IMR-90 (cell line): ENCODE measurements around the gene PROCA1. TPM values are rescaled to one million over a fixed set of nuclear protein-coding genes. Genes with fewer than 3 reads are reported as not detected.
A peak's percentile ranks its signal among the peaks of the same experiment; 100 is the strongest.

Source experiments
- ATAC-seq: fragments of 200-7000 bp; cut with Tn5 transposase; 2 replicates; pipeline ENCODE4 v1.9.1; 2020; ENCODE audit warnings: low read depth, mild to moderate bottlenecking, moderate library complexity
- BruUV-seq: library from RNA; stranded (reverse); fragments of 400-500 nt; replicated peaks from 2 replicates; lab custom pipeline; 2021; lab: Mats Ljungman, UMichigan
- CTCF ChIA-PET: fragments of 300-600 bp; formaldehyde crosslinking; extraction: SDS; loops from one replicate; lab custom pipeline; 2021; ENCODE audit warnings: antibody characterized with exemption; lab: Yijun Ruan, JAX
- POLR2A ChIA-PET: fragments of 300-600 bp; sonication (Branson Sonifier 250); formaldehyde crosslinking; loops from one replicate; lab custom pipeline; 2022; ENCODE audit warnings: antibody characterized with exemption; ENCODE audit not compliant: unreplicated experiment; lab: Charles Lee
- DNase-seq: peaks from one replicate; pipeline ENCODE4 v3.0.0; 2013
- H2AFZ ChIP-seq: replicated peaks from 2 replicates; pipeline ENCODE3; 2013; ENCODE audit warnings: low read length, mild to moderate bottlenecking; ENCODE audit not compliant: poor library complexity
- H2AK5ac ChIP-seq: 2 replicates; pipeline ENCODE4 v1.6.1; 2013; ENCODE audit warnings: low read depth, low read length, inconsistent platforms
- H2AK9ac ChIP-seq: replicated peaks from 2 replicates; pipeline ENCODE3; 2013; ENCODE audit warnings: mild to moderate bottlenecking, low read depth, low read length, moderate library complexity; ENCODE audit not compliant: poor library complexity
- H2BK120ac ChIP-seq: 2 replicates; pipeline ENCODE4 v1.6.1; 2013; ENCODE audit warnings: low read depth, low read length, inconsistent platforms
- H2BK15ac ChIP-seq: 3 replicates; pipeline ENCODE4 v1.6.1; 2013; ENCODE audit warnings: low read depth, low read length, inconsistent platforms
- H2BK20ac ChIP-seq: 2 replicates; pipeline ENCODE4 v1.6.1; 2013; ENCODE audit warnings: low read depth, mild to moderate bottlenecking, inconsistent platforms, low read length, moderate library complexity
- H2BK5ac ChIP-seq: 2 replicates; pipeline ENCODE4 v1.6.1; 2013; ENCODE audit warnings: mild to moderate bottlenecking, low read depth, low read length, inconsistent platforms; ENCODE audit not compliant: poor library complexity, severe bottlenecking
- H3K14ac ChIP-seq: replicated peaks from 2 replicates; pipeline ENCODE4 v1.6.1; 2013; ENCODE audit warnings: low read depth, low read length, inconsistent platforms
- H3K18ac ChIP-seq: 2 replicates; pipeline ENCODE4 v1.6.1; 2013; ENCODE audit warnings: low read depth, low read length, control low read depth
- H3K23ac ChIP-seq: 2 replicates; pipeline ENCODE4 v1.6.1; 2013; ENCODE audit warnings: low read depth, low read length, inconsistent platforms
- H3K27ac ChIP-seq: 2 replicates; pipeline ENCODE4 v1.5.1; 2013; ENCODE audit warnings: mild to moderate bottlenecking, control low read depth, low read length; ENCODE audit not compliant: insufficient read depth
- H3K27me3 ChIP-seq: 2 replicates; pipeline ENCODE4 v1.6.1; 2013; ENCODE audit warnings: low read length; ENCODE audit not compliant: control insufficient read depth, insufficient read depth
- H3K36me3 ChIP-seq: 2 replicates; pipeline ENCODE4 v1.6.1; 2013; ENCODE audit warnings: low read length, mixed read lengths; ENCODE audit not compliant: control insufficient read depth, insufficient read depth
- H3K4ac ChIP-seq: 2 replicates; pipeline ENCODE4 v1.6.1; 2013; ENCODE audit warnings: low read depth, low read length, inconsistent platforms
- H3K4me1 ChIP-seq: 2 replicates; pipeline ENCODE4 v1.6.1; 2013; ENCODE audit warnings: low read length, mixed read lengths; ENCODE audit not compliant: control insufficient read depth, insufficient read depth
- H3K4me2 ChIP-seq: 2 replicates; pipeline ENCODE4 v1.6.1; 2013; ENCODE audit warnings: low read depth, mild to moderate bottlenecking, control low read depth, low read length, moderate library complexity
- H3K4me3 ChIP-seq: 2 replicates; pipeline ENCODE4 v1.5.1; 2013; ENCODE audit warnings: low read depth, mild to moderate bottlenecking, control low read depth, low read length, moderate library complexity; ENCODE audit not compliant: insufficient read depth
- H3K56ac ChIP-seq: 2 replicates; pipeline ENCODE4 v1.6.1; 2013; ENCODE audit warnings: low read length, inconsistent platforms; ENCODE audit not compliant: insufficient read depth; ENCODE audit errors: extremely low read depth
- H3K79me1 ChIP-seq, 2 experiments: 2 replicates each; pipeline ENCODE4 v1.6.1; 2013; ENCODE audit warnings: low read length in 2 of 2, inconsistent platforms in 1 of 2, low read depth in 1 of 2
- H3K9ac ChIP-seq: 2 replicates; pipeline ENCODE4 v1.6.1; 2013; ENCODE audit warnings: low read depth, low read length, control low read depth
- H3K9me1 ChIP-seq: 2 replicates; pipeline ENCODE4 v1.6.1; 2013; ENCODE audit warnings: low read length, inconsistent platforms; ENCODE audit not compliant: insufficient read depth
- H3K9me3 ChIP-seq: 2 replicates; pipeline ENCODE4 v1.6.1; 2013; ENCODE audit warnings: low read length; ENCODE audit not compliant: control insufficient read depth, insufficient read depth
- H4K20me1 ChIP-seq: 2 replicates; pipeline ENCODE4 v1.6.1; 2013; ENCODE audit warnings: low read length, inconsistent platforms; ENCODE audit not compliant: insufficient read depth
- H4K5ac ChIP-seq: 2 replicates; pipeline ENCODE4 v1.6.1; 2013; ENCODE audit warnings: mild to moderate bottlenecking, low read depth, low read length, control low read depth
- H4K8ac ChIP-seq, 2 experiments: 2 replicates each; pipeline ENCODE4 v1.6.1; 2013; ENCODE audit warnings: low read depth in 2 of 2, low read length in 2 of 2, control low read depth in 1 of 2, inconsistent platforms in 1 of 2
- H4K91ac ChIP-seq: 2 replicates; pipeline ENCODE4 v1.6.1; 2013; ENCODE audit warnings: low read depth, low read length, inconsistent platforms; ENCODE audit not compliant: insufficient read depth
- BHLHE40 ChIP-seq: fragments of 150-350 bp; IDR thresholded peaks from 2 replicates; pipeline ENCODE4 v1.6.1; 2016; ENCODE audit warnings: mild to moderate bottlenecking, low read depth, low read length
- CEBPB ChIP-seq: IDR thresholded peaks from 2 replicates; pipeline ENCODE4 v1.6.1; 2012; ENCODE audit warnings: low read depth, low read length, improper control_type of control experiment
- MAZ ChIP-seq: IDR thresholded peaks from 2 replicates; pipeline ENCODE4 v1.6.1; 2012; ENCODE audit warnings: low read depth, mild to moderate bottlenecking, low read length, improper control_type of control experiment, moderate library complexity, borderline replicate concordance
- POLR2A ChIP-seq: IDR thresholded peaks from 2 replicates; pipeline ENCODE4 v1.6.1; 2012; ENCODE audit warnings: mild to moderate bottlenecking, low read depth, low read length
- RFX5 ChIP-seq: IDR thresholded peaks from 2 replicates; pipeline ENCODE4 v1.8.0; 2012; ENCODE audit warnings: low read depth, mild to moderate bottlenecking, low read length, moderate library complexity
- SMC3 ChIP-seq: fragments of 150-350 bp; IDR thresholded peaks from 2 replicates; pipeline ENCODE4 v1.6.1; 2016; ENCODE audit warnings: low read depth, mild to moderate bottlenecking, antibody characterized with exemption, low read length, moderate library complexity
- WGBS, 2 experiments: methylation state at CpG; one replicate each; pipeline versions ENCODE4 v1.1.5 to v1.1.7; 2013; ENCODE audit warnings: missing lambda C conversion rate in 2 of 2; ENCODE audit not compliant: insufficient read length in 1 of 2; ENCODE audit errors: extremely low coverage in 2 of 2; 5-methylcytosine and 5-hydroxymethylcytosine counted together
- dilution Hi-C: fragments of 300-500 bp; cut with HindIII; formaldehyde crosslinking; loops from one replicate; pipeline ENCODE4 v1.14.3; 2018; ENCODE audit warnings: low sequenced_read_pairs; ENCODE audit not compliant: unreplicated experiment
- in situ Hi-C: fragments of 300-500 bp; cut with MboI; formaldehyde crosslinking; loops from 3 replicates; pipeline ENCODE4 v1.14.3; 2019; ENCODE audit warnings: low sequenced_read_pairs, inconsistent platforms, mixed read lengths
- intact Hi-C: fragments of 100-400 bp; cut with micrococcal nuclease; formaldehyde crosslinking; loops from 2 replicates; pipeline ENCODE4 v1.10.0; 2022
- polyA plus RNA-seq, 3 experiments: library from polyadenylated mRNA; depleted of rRNA; stranded (reverse); fragments of >200 nt; gene quantifications; 2 replicates each; pipeline ENCODE4 v1.2.3, GENCODE V29; 2012; ENCODE audit warnings: low replicate concordance in 1 of 3
- total RNA-seq: library from RNA; depleted of rRNA; stranded (reverse); fragments of >200 nt; gene quantifications from 2 replicates; pipeline ENCODE4 v1.2.3, GENCODE V29; 2012

The PROCA1 gene
- total and polyA plus RNA-seq, 2 of the 4 experiments (the other 2 are of a cell fraction): 0.36 to 1.7 TPM

DNA sequence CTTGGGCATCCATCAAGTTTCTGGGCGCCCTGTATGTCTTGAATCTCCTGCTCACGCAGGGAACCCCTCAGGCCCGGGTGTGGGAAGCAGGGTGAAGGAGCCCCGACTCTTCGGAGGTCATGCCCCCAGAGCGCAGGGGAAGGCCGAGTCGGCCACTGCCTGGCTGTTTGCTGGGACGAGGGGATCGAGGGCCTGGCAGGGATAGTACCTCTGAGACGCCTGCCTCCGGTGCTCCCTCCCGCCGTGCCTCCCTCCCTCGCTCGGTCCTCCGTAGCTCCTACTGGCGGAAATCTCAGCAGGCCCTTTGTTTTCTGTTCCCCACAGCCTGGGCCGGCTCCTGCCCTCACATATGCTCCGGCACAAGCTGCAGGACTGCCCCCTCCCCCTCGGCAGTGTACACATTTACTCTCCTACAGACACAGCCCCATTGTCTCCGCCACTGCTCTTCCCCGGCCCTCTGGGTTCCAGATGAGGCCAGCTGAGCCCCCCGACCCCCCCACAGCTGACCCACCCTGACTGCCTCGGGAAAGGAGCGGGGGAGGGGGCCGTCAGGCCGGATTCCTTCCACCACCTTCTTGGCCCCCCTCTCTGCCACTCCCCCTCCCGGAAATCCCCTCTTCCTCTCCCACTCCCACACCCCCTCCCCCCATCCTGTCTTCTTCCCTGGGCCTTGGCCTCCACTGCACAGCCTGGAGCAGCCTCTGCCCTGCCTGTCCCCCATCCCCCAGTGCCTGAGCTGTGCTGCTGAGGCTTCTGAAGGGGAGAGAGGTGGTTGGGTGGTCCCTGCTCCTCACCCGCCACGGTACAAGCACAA lies 33.5 kb upstream of the PROCA1 start:
- H3K14ac ChIP-seq: peak overlapping the region; percentile 96
- peak overlapping the region; percentile 64 for H2AFZ ChIP-seq
- peak overlapping the region; percentile 99 for H3K9ac ChIP-seq
- peak overlapping the region; percentile 97 for H2AK5ac ChIP-seq
- peak; percentile 7 for ATAC-seq
- 1% methylated on average over 14 of the region's 31 CpGs; no CpG with 5 or more reads in 1 of the 2 experiments for WGBS, 2 experiments
- no peak overlapping the region for H2BK15ac ChIP-seq
- H3K23ac ChIP-seq: peak overlapping the region; percentile 98
- TF ChIP-seq POLR2A (no peak), RFX5 (no peak), SMC3 (no peak), CEBPB (no peak), BHLHE40 (no peak), MAZ (no peak)
- peak; percentile 47 for DNase-seq
- ChIA-PET CTCF (interaction anchor here (1.2 to 3.5 kb wide), 2 partner anchors 18 to 25 kb away, joined by 3 to 40 read pairs; partner anchors contain the start of genes NEK8, RPL23A and TLCD1), POLR2A (interaction anchor here (0.5 to 1.2 kb wide), 2 partner anchors 16 to 35 kb away, joined by 3 read pairs; partner anchors contain the start of gene NEK8)
- H4K91ac ChIP-seq: peak overlapping the region; percentile 91
- peak overlapping the region; percentile 83 to 97 for H4K8ac ChIP-seq
- H4K20me1 ChIP-seq: peaks cover 61% of the 10 kb centered on the region
- peak overlapping the region; percentile 94 for H3K27ac ChIP-seq
- dilution Hi-C loops: no loop called here
- H3K79me1 ChIP-seq: peaks cover 5 to 57% of the 10 kb centered on the region in 2 experiments; a peak in 3 of 4 replicates
- peak overlapping the region; percentile 98 for H3K56ac ChIP-seq
- peak overlapping the region; percentile 99 for H2AK9ac ChIP-seq
- peaks cover 17% of the 10 kb centered on the region; the same call in 1 of the 2 replicates for H3K9me1 ChIP-seq
- H3K4ac ChIP-seq: peak overlapping the region; percentile 78
- peak overlapping the region; percentile 96 for H2BK5ac ChIP-seq
- no peak overlapping the region for H2BK20ac ChIP-seq
- H4K5ac ChIP-seq: peak overlapping the region; percentile 55
- intact Hi-C loops: no loop called here
- no peaks in the 10 kb centered on the region for H3K9me3 ChIP-seq
- peak overlapping the region; percentile 100 for H3K4me3 ChIP-seq
- peak overlapping the region; percentile 39; the same call in 1 of the 2 replicates for H3K18ac ChIP-seq
- 0 out of 2 replicates have a peak overlapping the region, but pooled peaks have one; percentile 28 for H2BK120ac ChIP-seq
- peak overlapping the region; percentile 87 for H3K4me2 ChIP-seq
- peaks cover 36% of the 10 kb centered on the region for H3K36me3 ChIP-seq
- no TSS peak for BruUV-seq
- H3K4me1 ChIP-seq: peaks cover 16% of the 10 kb centered on the region
- in situ Hi-C loops: no loop called here
- H3K27me3 ChIP-seq: no peaks in the 10 kb centered on the region
